Loucy (cell line): Measurements from ENCODE around the gene EVI2B.
"Not testable (repeated sequence)": the region's sequence is repeated elsewhere in the genome, so short reads cannot be mapped to it uniquely, and the experiment has no call there.

Source experiments
- H2AFZ ChIP-seq: fragments of 200-600 bp; sonication (generic); 2 replicates; pipeline ENCODE4 v1.6.0; 2016; ENCODE audit warnings: antibody characterized with exemption, mild to moderate bottlenecking, low read length, moderate library complexity
- H3F3A ChIP-seq: fragments of 200-600 bp; 2 replicates; pipeline ENCODE4 v1.6.0; 2016; ENCODE audit warnings: antibody characterized with exemption, low read depth, mild to moderate bottlenecking
- H3K27me3 ChIP-seq: fragments of 200-600 bp; sonication (generic); 2 replicates; pipeline ENCODE4 v1.6.1; 2014; ENCODE audit warnings: low read length, mild to moderate bottlenecking; ENCODE audit not compliant: insufficient read depth, poor library complexity, severe bottlenecking
- H3K36me3 ChIP-seq: fragments of 200-600 bp; sonication (generic); 2 replicates; pipeline ENCODE4 v1.6.1; 2016; ENCODE audit warnings: low read length; ENCODE audit not compliant: insufficient read depth
- H3K4me1 ChIP-seq: fragments of 200-600 bp; sonication (generic); 2 replicates; pipeline ENCODE4 v1.5.1; 2014; ENCODE audit warnings: low read length, mild to moderate bottlenecking; ENCODE audit not compliant: insufficient read depth, poor library complexity, severe bottlenecking
- H3K4me2 ChIP-seq: fragments of 200-600 bp; sonication (generic); 2 replicates; pipeline ENCODE4 v1.6.0; 2014; ENCODE audit warnings: antibody characterized with exemption, low read length, low read depth, mild to moderate bottlenecking; ENCODE audit not compliant: poor library complexity, severe bottlenecking
- H3K4me3 ChIP-seq: fragments of 200-600 bp; sonication (generic); 2 replicates; pipeline ENCODE4 v1.5.1; 2014; ENCODE audit warnings: low read length, mild to moderate bottlenecking, mixed read lengths; ENCODE audit not compliant: poor library complexity, severe bottlenecking
- H3K79me2 ChIP-seq: fragments of 200-600 bp; sonication (generic); 2 replicates; pipeline ENCODE4 v1.6.1; 2014; ENCODE audit warnings: low read length; ENCODE audit not compliant: insufficient read depth
- H3K9ac ChIP-seq: fragments of 200-600 bp; sonication (generic); 2 replicates; pipeline ENCODE4 v1.6.0; 2014; ENCODE audit warnings: mild to moderate bottlenecking, low read depth, low read length, moderate library complexity; ENCODE audit not compliant: poor library complexity, severe bottlenecking
- H3K9me2 ChIP-seq: fragments of 200-600 bp; sonication (generic); replicated peaks from 2 replicates; pipeline ENCODE4 v1.6.1; 2016; ENCODE audit warnings: low read depth, low read length, mixed read lengths
- H3K9me3 ChIP-seq: fragments of 200-600 bp; sonication (generic); 2 replicates; pipeline ENCODE4 v1.6.1; 2014; ENCODE audit warnings: mild to moderate bottlenecking, antibody characterized with exemption, low read length, low read depth; ENCODE audit not compliant: insufficient read depth
- H4K20me1 ChIP-seq: fragments of 200-600 bp; sonication (generic); 2 replicates; pipeline ENCODE4 v1.6.0; 2014; ENCODE audit warnings: antibody characterized with exemption, low read length, mild to moderate bottlenecking; ENCODE audit not compliant: insufficient read depth, poor library complexity, severe bottlenecking
- EZH2phosphoT487 ChIP-seq: fragments of 200-600 bp; IDR thresholded peaks from 2 replicates; pipeline ENCODE4 v1.6.1; 2018; ENCODE audit warnings: antibody characterized with exemption, mild to moderate bottlenecking, moderate library complexity, borderline replicate concordance
- TF ChIP-seq, protein P1 (sequence below): fragments of 200-600 bp; sonication (generic); conservative IDR thresholded peaks from 2 replicates; pipeline ENCODE4 v1.5.1; 2014; ENCODE audit warnings: mild to moderate bottlenecking, antibody characterized with exemption, low read length

EVI2B gene

DNA sequence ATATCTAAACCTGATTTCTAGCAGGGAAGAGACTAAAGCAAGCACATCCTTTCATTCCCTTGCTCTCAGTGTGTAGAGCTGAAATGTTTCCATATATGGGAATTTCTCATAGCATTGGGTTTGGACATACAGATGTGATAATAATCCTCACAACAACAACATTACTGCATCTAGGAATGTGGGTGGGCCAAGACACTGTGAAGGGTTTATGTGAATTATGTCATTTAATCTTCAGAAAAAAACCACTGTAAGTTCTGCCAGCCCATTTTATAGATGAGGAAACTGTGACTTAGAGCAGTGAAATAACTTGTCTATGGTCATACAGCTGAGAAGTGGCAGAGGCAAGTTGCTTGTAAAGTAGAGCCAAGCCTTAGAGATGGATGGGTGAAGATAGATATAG is 22.0 kb downstream of the EVI2B start:
- H3K4me1 ChIP-seq: peaks cover 16% of the 10 kb centered on the region
- H3K9ac ChIP-seq: no peak overlapping the region
- no peaks in the 10 kb centered on the region for H3K79me2 ChIP-seq
- no peak overlapping the region for H3K4me3 ChIP-seq
- TF ChIP-seq, protein P1, sequence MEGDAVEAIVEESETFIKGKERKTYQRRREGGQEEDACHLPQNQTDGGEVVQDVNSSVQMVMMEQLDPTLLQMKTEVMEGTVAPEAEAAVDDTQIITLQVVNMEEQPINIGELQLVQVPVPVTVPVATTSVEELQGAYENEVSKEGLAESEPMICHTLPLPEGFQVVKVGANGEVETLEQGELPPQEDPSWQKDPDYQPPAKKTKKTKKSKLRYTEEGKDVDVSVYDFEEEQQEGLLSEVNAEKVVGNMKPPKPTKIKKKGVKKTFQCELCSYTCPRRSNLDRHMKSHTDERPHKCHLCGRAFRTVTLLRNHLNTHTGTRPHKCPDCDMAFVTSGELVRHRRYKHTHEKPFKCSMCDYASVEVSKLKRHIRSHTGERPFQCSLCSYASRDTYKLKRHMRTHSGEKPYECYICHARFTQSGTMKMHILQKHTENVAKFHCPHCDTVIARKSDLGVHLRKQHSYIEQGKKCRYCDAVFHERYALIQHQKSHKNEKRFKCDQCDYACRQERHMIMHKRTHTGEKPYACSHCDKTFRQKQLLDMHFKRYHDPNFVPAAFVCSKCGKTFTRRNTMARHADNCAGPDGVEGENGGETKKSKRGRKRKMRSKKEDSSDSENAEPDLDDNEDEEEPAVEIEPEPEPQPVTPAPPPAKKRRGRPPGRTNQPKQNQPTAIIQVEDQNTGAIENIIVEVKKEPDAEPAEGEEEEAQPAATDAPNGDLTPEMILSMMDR: no peak
- TF ChIP-seq EZH2phosphoT487: no peak
- H3F3A ChIP-seq: 0 out of 2 replicates have a peak, but pooled peaks cover 3% of the 10 kb centered on the region
- no peaks in the 10 kb centered on the region for H3K27me3 ChIP-seq
- no peaks in the 10 kb centered on the region for H4K20me1 ChIP-seq
- no peaks in the 10 kb centered on the region for H3K9me2 ChIP-seq
- no peaks in the 10 kb centered on the region for H3K36me3 ChIP-seq
- H3K9me3 ChIP-seq: no peaks in the 10 kb centered on the region
- H3K4me2 ChIP-seq: no peak overlapping the region
- H2AFZ ChIP-seq: no peak overlapping the region

DNA sequence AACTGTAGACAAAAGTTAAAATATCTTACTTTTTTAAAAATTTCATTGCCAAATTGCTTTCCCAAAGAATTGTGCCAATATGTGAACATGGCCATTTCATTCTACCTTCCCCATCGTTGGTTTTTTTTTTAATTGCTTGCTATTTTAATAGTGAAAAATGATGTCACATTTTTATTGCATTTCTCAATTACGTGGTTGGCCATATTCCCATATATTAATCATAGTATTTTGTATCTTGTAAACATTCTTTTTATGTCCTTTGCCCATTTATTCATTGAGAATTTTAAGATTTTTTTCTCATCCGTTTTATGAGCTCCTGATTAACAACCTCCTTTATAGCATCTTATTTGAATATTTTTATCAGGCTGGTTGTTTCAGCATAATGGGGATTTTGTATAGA is 24.1 kb downstream of the EVI2B start:
- Histone ChIP-seq H3K4me2 (peak overlapping the region; percentile 55), H3K9me2 (no peaks in the 10 kb centered on the region)
- TF ChIP-seq, protein P1: no peak
- no peak for TF ChIP-seq EZH2phosphoT487

DNA sequence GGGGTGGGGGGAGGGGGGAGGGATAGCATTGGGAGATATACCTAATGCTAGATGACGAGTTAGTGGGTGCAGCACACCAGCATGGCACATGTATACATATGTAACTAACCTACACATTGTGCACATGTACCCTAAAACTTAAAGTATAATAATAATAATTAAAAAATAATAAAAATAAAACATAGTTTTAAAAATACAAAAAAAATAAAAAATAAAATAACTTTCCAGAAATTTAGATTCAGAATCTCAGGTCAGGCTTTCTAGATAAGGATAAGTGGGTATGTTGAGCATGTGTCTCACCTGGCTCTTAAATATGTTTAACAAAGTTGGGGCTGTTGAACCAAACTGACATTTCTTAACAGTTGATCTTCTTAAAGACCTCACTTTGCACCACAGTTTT is 25.9 kb downstream of the EVI2B start:
- not testable (repeated sequence) for H4K20me1 ChIP-seq, H2AFZ ChIP-seq, H3F3A ChIP-seq, H3K79me2 ChIP-seq, H3K9ac ChIP-seq, H3K9me2 ChIP-seq, H3K27me3 ChIP-seq, H3K9me3 ChIP-seq, H3K4me2 ChIP-seq, H3K4me3 ChIP-seq, H3K36me3 ChIP-seq
- H3K4me1 ChIP-seq: peaks cover 16% of the 10 kb centered on the region

More for the DNA sequence above, 24.1 kb downstream of the EVI2B start:
- Histone ChIP-seq H3F3A (0 out of 2 replicates have a peak, but pooled peaks cover 3% of the 10 kb centered on the region), H3K9me3 (no peaks in the 10 kb centered on the region), H3K4me1 (peaks cover 16% of the 10 kb centered on the region), H3K79me2 (no peaks in the 10 kb centered on the region), H3K9ac (peak overlapping the region; percentile 42), H4K20me1 (no peaks in the 10 kb centered on the region), H3K27me3 (no peaks in the 10 kb centered on the region), H3K4me3 (peak overlapping the region; percentile 35), H3K36me3 (no peaks in the 10 kb centered on the region), H2AFZ (peak overlapping the region; percentile 27; the same call in 1 of the 2 replicates)

DNA sequence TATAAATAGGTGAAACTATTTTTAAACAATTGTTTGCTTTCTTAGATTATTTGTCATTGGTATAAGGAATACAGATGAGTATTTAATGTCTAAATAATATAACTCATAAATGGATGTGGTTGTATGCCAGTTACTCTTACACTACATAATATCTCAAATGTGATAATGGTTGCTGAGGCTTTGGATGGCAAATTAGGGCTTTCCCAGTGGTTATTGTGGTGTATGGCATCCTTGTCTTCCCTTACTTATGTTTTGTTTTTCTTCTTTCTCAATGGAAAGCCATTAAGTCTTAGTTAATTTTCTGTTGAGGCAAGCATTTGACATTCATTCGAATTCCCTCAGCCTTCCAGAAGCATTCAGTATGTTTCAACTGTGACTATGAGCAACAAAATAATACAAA is 27.3 kb downstream of the EVI2B start:
- Histone ChIP-seq H3K4me3 (no peak overlapping the region), H3K4me1 (peaks cover 16% of the 10 kb centered on the region), H3K9ac (no peak overlapping the region), H3K9me3 (no peaks in the 10 kb centered on the region), H2AFZ (no peak overlapping the region), H3K36me3 (no peaks in the 10 kb centered on the region), H4K20me1 (no peaks in the 10 kb centered on the region), H3F3A (0 out of 2 replicates have a peak, but pooled peaks cover 3% of the 10 kb centered on the region), H3K27me3 (no peaks in the 10 kb centered on the region), H3K79me2 (no peaks in the 10 kb centered on the region), H3K9me2 (no peaks in the 10 kb centered on the region), H3K4me2 (no peak overlapping the region)
- TF ChIP-seq, protein P1: no peak; the same call in 1 of the 2 replicates
- TF ChIP-seq EZH2phosphoT487: no peak
